NT2/D1 (cell line): Measurements from ENCODE around the gene ROR2.

Experiments used
- SUZ12 ChIP-seq: IDR thresholded peaks from 2 replicates; pipeline ENCODE4 v1.6.1; 2011; ENCODE audit not compliant: insufficient read length, insufficient read depth; ENCODE audit errors: extremely low read depth
- YY1 ChIP-seq: IDR thresholded peaks from 2 replicates; pipeline ENCODE4 v1.6.1; 2011; ENCODE audit not compliant: insufficient read length, insufficient read depth
- ZNF274 ChIP-seq: IDR thresholded peaks from 2 replicates; pipeline ENCODE4 v1.6.1; 2011; ENCODE audit warnings: mild to moderate bottlenecking, low read depth, low read length

DNA sequence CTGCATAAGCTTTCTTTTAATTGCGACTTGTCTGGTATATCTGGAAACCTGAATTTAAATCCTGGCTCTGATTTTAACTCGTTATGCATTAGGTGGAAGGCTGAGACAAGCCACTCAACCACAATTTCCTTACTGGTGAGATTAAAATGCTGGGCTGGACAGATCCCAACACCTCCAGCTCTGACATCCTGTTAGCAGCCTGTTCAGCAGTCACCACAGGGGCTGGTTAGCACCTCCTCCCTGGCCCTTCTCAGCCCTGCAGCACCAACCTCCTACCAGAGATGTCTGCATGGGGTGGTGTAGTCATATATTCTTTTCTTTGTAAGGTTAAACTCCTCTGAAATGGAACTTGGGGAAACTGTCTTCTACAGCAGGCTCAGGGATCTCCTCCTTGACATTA, 369.9 kb downstream of the ROR2 start:
- no peak for TF ChIP-seq YY1
- TF ChIP-seq ZNF274: no peak
- TF ChIP-seq SUZ12: no peak
